SK-N-SH (cell line): ENCODE results near the gene SLCO3A1.

Source experiments
- CHD2 ChIP-seq: fragments of 150-350 bp; IDR thresholded peaks from 2 replicates; pipeline ENCODE4 v1.6.1; 2018; ENCODE audit warnings: low read length; ENCODE audit not compliant: partially characterized antibody
- CTCF ChIP-seq: fragments of 200-600 bp; sonication (generic); IDR thresholded peaks from 2 replicates; pipeline ENCODE4 v1.6.1; 2017; ENCODE audit warnings: antibody characterized with exemption, mild to moderate bottlenecking, moderate library complexity
- EZH2phosphoT487 ChIP-seq: fragments of 200-600 bp; sonication (generic); IDR thresholded peaks from 2 replicates; pipeline ENCODE4 v1.6.1; 2017; ENCODE audit warnings: low read depth, mixed run types, mild to moderate bottlenecking, antibody characterized with exemption, moderate library complexity, borderline replicate concordance
- POLR2AphosphoS5 ChIP-seq: IDR thresholded peaks from 2 replicates; pipeline ENCODE4 v1.6.1; 2012; ENCODE audit warnings: low read depth, low read length
- YY1 ChIP-seq: IDR thresholded peaks from 2 replicates; pipeline ENCODE4 v1.4.0; 2012; ENCODE audit warnings: low read depth, mild to moderate bottlenecking
- TF ChIP-seq, protein P1 (sequence below): IDR thresholded peaks from 2 replicates; pipeline ENCODE4 v1.4.0; 2012; ENCODE audit warnings: low read depth

- no peak for TF ChIP-seq CHD2
- TF ChIP-seq EZH2phosphoT487, result no peak
- TF ChIP-seq CTCF, result peak; percentile 51
- no peak for TF ChIP-seq POLR2AphosphoS5
- TF ChIP-seq YY1, result no peak
- TF ChIP-seq, protein P1, sequence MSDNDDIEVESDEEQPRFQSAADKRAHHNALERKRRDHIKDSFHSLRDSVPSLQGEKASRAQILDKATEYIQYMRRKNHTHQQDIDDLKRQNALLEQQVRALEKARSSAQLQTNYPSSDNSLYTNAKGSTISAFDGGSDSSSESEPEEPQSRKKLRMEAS, result no peak
Observed at GRCh38 chr15:92079047-92079446, 225.5 kb downstream of the SLCO3A1 start.
